Liver (tissue), 9 donors: ENCODE data around the gene CIZ1. TPM values are rescaled to one million over a fixed set of nuclear protein-coding genes. Genes with fewer than 3 reads are reported as not detected.

Source experiments
- DNase-seq: peaks from one replicate; pipeline ENCODE4 v3.0.0-alpha.2; 2017; ENCODE audit warnings: low spot score
- H3K27ac ChIP-seq, 2 donors: one replicate each; pipeline ENCODE4 v1.7.0; 2013; ENCODE audit warnings: inconsistent platforms in 2 of 2, low read length in 2 of 2, control low read depth in 1 of 2, low read depth in 1 of 2, mild to moderate bottlenecking in 1 of 2
- H3K27me3 ChIP-seq, 4 donors: one replicate each; pipeline versions ENCODE4 v1.6.1 to v1.7.0; 2013; ENCODE audit warnings: low read length in 3 of 4, inconsistent platforms in 1 of 4, mild to moderate bottlenecking in 1 of 4, moderate library complexity in 1 of 4; ENCODE audit not compliant: control insufficient read depth in 4 of 4, insufficient read depth in 4 of 4
- H3K36me3 ChIP-seq, 4 donors: one replicate each; pipeline versions ENCODE4 v1.6.1 to v1.7.0; 2013; ENCODE audit warnings: low read length in 3 of 4, mild to moderate bottlenecking in 3 of 4, low read depth in 1 of 4, moderate library complexity in 1 of 4; ENCODE audit not compliant: control insufficient read depth in 4 of 4, insufficient read depth in 3 of 4
- H3K4me1 ChIP-seq, 4 donors: one replicate each; pipeline versions ENCODE4 v1.6.1 to v1.7.0; 2013; ENCODE audit warnings: low read length in 3 of 4, mild to moderate bottlenecking in 3 of 4, moderate library complexity in 1 of 4; ENCODE audit not compliant: control insufficient read depth in 4 of 4, insufficient read depth in 4 of 4
- H3K4me3 ChIP-seq, 3 donors: one replicate each; pipeline versions ENCODE4 v1.6.1 to v1.7.0; 2013; ENCODE audit warnings: low read length in 3 of 3, control low read depth in 1 of 3, low read depth in 1 of 3, mild to moderate bottlenecking in 1 of 3
- H3K9ac ChIP-seq, 2 donors: one replicate each; pipeline ENCODE4 v1.7.0; 2013; ENCODE audit warnings: low read length in 2 of 2, mild to moderate bottlenecking in 2 of 2, moderate library complexity in 2 of 2, control low read depth in 1 of 2, low read depth in 1 of 2
- H3K9me3 ChIP-seq, 4 donors: one replicate each; pipeline versions ENCODE4 v1.6.1 to v1.7.0; 2013; ENCODE audit warnings: low read length in 3 of 4; ENCODE audit not compliant: control insufficient read depth in 4 of 4
- ATF3 ChIP-seq: IDR thresholded peaks from 2 replicates; pipeline ENCODE4 v1.6.1; 2016; ENCODE audit warnings: antibody characterized with exemption
- CTCF ChIP-seq: fragments of 150-350 bp; IDR thresholded peaks from 2 replicates; pipeline ENCODE4 v1.5.1; 2017; ENCODE audit warnings: improper control_type of control experiment, low read depth, low read length; ENCODE audit not compliant: missing input control
- EGR1 ChIP-seq, 2 donors: IDR thresholded peaks; 2 replicates each; pipeline ENCODE4 v1.6.1; 2016 to 2018; ENCODE audit warnings: antibody characterized with exemption in 2 of 2, low read depth in 2 of 2
- FOXA1 ChIP-seq: IDR thresholded peaks from 2 replicates; pipeline ENCODE4 v1.6.1; 2016; ENCODE audit warnings: antibody characterized with exemption
- GABPA ChIP-seq, 2 donors: IDR thresholded peaks in 1 of 2; conservative IDR thresholded peaks in 1 of 2; 2 replicates each; pipeline ENCODE4 v1.6.1; 2016; ENCODE audit warnings: antibody characterized with exemption in 2 of 2, mild to moderate bottlenecking in 1 of 2, moderate library complexity in 1 of 2
- HNF4A ChIP-seq, 2 donors: conservative IDR thresholded peaks; 2 replicates each; pipeline ENCODE4 v1.6.1; 2016; ENCODE audit warnings: antibody characterized with exemption in 2 of 2, mild to moderate bottlenecking in 2 of 2
- HNF4G ChIP-seq: IDR thresholded peaks from 2 replicates; pipeline ENCODE4 v1.6.1; 2016; ENCODE audit warnings: antibody characterized with exemption
- MAX ChIP-seq: IDR thresholded peaks from 2 replicates; pipeline ENCODE4 v1.6.1; 2016; ENCODE audit warnings: antibody characterized with exemption
- NR2F2 ChIP-seq: IDR thresholded peaks from 2 replicates; pipeline ENCODE4 v1.6.1; 2016; ENCODE audit warnings: antibody characterized with exemption
- RAD21 ChIP-seq, 2 donors: IDR thresholded peaks; 2 replicates each; pipeline ENCODE4 v1.6.1; 2016; ENCODE audit warnings: antibody characterized with exemption in 2 of 2, mild to moderate bottlenecking in 2 of 2
- REST ChIP-seq: IDR thresholded peaks from 2 replicates; pipeline ENCODE4 v1.6.1; 2016; ENCODE audit warnings: antibody characterized with exemption, mild to moderate bottlenecking
- RXRA ChIP-seq, 2 donors: IDR thresholded peaks; 2 replicates each; pipeline ENCODE4 v1.6.1; 2017 to 2018; ENCODE audit warnings: antibody characterized with exemption in 2 of 2, mild to moderate bottlenecking in 1 of 2
- SP1 ChIP-seq: IDR thresholded peaks from 2 replicates; pipeline ENCODE4 v1.6.1; 2018; ENCODE audit warnings: antibody characterized with exemption, mild to moderate bottlenecking
- TAF1 ChIP-seq: conservative IDR thresholded peaks from 2 replicates; pipeline ENCODE4 v1.6.1; 2016; ENCODE audit warnings: antibody characterized with exemption, mild to moderate bottlenecking
- YY1 ChIP-seq: IDR thresholded peaks from 2 replicates; pipeline ENCODE4 v1.6.1; 2016; ENCODE audit warnings: antibody characterized with exemption, mild to moderate bottlenecking
- WGBS: extraction: QIAGEN DNeasy Blood & Tissue Kit; methylation state at CpG from one replicate; pipeline ENCODE4 v1.1.7; 2013; 5-methylcytosine and 5-hydroxymethylcytosine counted together
- polyA plus RNA-seq, 2 donors: library from polyadenylated mRNA; stranded (reverse) in 1 of 2; unstranded in 1 of 2; fragments of 200-250 nt in 1 of 2; fragments of >200 nt in 1 of 2; fragmentation: Nextera tagmentation in 1 of 2; extraction: Ambion mirVana in 1 of 2; gene quantifications; one replicate each; pipeline versions ENCODE4 v1.2.1 to v1.2.3, GENCODE V29; 2013 to 2015
- total RNA-seq, 2 donors: library from RNA; depleted of rRNA; stranded (reverse); fragments of >200 nt; gene quantifications; one replicate each; pipeline ENCODE4 v1.2.3, GENCODE V29; 2014
- donor health status: healthy.
- donor health status: healthy.
- donor health status: healthy.
- donor health status: healthy.
- donor health status: healthy.

CIZ1 gene
- total and polyA plus RNA-seq, 4 donors = 12.5 to 15.5 (median 13.7) TPM

- Histone ChIP-seq H3K27me3 (no peaks in the 10 kb centered on the region), H3K27ac (peak overlapping the region; percentile 33 to 53)
- no peak for DNase-seq
These were observed 13.5 kb upstream of the CIZ1 start for GRCh38 chr9:128204858-128205257.

More at GRCh38 chr9:128204858-128205257, 13.5 kb upstream of the CIZ1 start:
- Histone ChIP-seq H3K36me3 (no peaks in the 10 kb centered on the region), H3K9me3 (no peaks in the 10 kb centered on the region), H3K4me3 (peak overlapping the region in 1 of 3 donors; percentile 6), H3K4me1 (peaks cover 3 to 45% (median 28%) of the 10 kb centered on the region in 4 donors), H3K9ac (no peak overlapping the region)
- no peak for TF ChIP-seq SP1
- no peak for TF ChIP-seq GABPA (IDR thresholded peaks at IDR 0.05 in 1 of 2, conservative IDR thresholded peaks at IDR 0.05 in 1 of 2)
- TF ChIP-seq CTCF = no peak
- TF ChIP-seq NR2F2 = no peak
- TF ChIP-seq RAD21 (IDR thresholded peaks at IDR 0.05) = no peak
- no peak for TF ChIP-seq FOXA1
- no peak for TF ChIP-seq HNF4G
- no peak for TF ChIP-seq REST
- TF ChIP-seq ATF3 = no peak
- no peak for TF ChIP-seq YY1
- no peak for TF ChIP-seq MAX
- no peak for TF ChIP-seq HNF4A (conservative IDR thresholded peaks at IDR 0.05)
- no peak for TF ChIP-seq EGR1 (IDR thresholded peaks at IDR 0.05; ENCODE audit: low read depth in 2 of 2)
- TF ChIP-seq RXRA (IDR thresholded peaks at IDR 0.05) = no peak
- no peak for TF ChIP-seq TAF1
- WGBS = 87% methylated on average over 7 of the region's 7 CpGs
